Posterior cingulate gyrus (tissue), 11 donors: ENCODE measurements around the gene TRIM17.

Experiments used
- DNase-seq, 10 donors: peaks; one replicate each; pipeline versions ENCODE4 v3.0.0 to v3.0.0-alpha.2; 2020 to 2021; ENCODE audit warnings: mixed read lengths in 3 of 10
- intact Hi-C: fragments of 100-400 bp; cut with DNase I; formaldehyde crosslinking; loops from one replicate; pipeline ENCODE4 v1.15.1; 2023

TRIM17 gene, protein sequence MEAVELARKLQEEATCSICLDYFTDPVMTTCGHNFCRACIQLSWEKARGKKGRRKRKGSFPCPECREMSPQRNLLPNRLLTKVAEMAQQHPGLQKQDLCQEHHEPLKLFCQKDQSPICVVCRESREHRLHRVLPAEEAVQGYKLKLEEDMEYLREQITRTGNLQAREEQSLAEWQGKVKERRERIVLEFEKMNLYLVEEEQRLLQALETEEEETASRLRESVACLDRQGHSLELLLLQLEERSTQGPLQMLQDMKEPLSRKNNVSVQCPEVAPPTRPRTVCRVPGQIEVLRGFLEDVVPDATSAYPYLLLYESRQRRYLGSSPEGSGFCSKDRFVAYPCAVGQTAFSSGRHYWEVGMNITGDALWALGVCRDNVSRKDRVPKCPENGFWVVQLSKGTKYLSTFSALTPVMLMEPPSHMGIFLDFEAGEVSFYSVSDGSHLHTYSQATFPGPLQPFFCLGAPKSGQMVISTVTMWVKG

DNA sequence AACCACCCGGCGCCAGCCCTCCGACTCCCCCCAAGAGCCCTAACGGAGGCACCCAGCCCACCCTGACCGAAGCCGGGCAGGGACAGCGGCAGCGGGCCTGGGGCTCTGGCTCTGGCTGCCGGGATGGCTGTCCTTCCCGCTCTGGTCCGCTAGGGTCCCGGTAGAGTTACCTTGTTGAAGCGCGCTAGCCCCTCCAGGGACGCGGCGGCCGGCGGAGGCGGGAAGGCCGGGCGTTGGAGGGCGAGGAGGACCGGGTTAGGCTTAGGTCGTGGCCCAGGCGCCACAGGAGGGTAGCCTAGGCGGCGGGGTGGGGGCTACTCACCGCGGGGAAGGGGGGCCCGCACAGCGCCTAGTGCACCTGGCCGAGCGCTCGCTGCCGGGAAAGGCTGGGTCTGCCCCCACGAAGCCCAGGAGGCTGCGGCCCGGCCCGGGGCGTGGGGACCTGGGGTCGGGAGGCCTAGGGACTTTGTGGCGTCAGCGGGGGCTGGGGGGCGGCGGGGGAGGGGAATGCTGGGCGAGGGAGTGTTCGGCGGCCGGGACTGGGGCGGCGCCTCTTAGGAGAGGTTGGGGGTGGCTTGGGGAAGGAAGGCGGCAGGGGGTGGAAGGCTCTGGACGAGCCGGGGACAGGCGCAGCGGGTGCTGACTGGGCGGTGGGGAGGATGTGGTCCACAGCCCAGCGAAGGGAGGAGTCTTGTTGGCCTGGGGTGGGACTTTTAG, at the start of gene TRIM17:
Gene TRIM17 (minus strand): TSS at position 645 of the 717 bp plus-strand sequence. CDS start 1,789 bp downstream, outside the sequence.
- intact Hi-C loops, result no loop called here
- peak in 3 of 10 donors; percentile 74 to 86 (median 85) for DNase-seq

DNA sequence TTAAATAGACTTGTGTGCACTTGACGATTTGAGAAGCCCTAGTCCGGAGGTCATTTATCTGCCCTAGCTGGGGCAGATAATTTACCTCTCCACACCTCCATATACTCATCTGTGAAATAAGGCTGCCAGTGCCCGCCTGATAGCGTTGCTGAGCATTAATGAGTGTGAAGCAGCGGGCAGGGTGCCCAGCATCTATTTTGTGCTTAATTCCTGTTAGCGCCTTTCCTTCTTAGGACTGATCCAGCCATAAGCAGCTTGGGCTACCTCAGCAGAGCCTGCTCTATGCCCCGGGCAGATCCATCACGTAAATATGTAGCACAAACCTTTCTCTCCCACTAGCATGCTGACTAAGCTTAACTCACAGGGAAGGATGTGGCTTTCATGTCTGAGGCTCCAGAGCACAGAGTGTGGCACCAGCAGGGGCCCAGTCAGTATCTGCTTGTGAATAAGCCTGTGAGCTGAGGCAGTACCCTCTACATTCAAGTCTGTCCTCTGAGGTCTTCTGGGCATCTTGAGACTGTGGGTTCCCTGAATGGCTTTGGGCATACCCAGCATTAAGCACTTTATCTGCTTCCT, 49.0 kb upstream of the TRIM17 start:
- intact Hi-C loops, result loop anchor here (2.0 kb wide), 1 partner anchor 17 kb away; no protein-coding TSS in a partner anchor
- no peak for DNase-seq

DNA sequence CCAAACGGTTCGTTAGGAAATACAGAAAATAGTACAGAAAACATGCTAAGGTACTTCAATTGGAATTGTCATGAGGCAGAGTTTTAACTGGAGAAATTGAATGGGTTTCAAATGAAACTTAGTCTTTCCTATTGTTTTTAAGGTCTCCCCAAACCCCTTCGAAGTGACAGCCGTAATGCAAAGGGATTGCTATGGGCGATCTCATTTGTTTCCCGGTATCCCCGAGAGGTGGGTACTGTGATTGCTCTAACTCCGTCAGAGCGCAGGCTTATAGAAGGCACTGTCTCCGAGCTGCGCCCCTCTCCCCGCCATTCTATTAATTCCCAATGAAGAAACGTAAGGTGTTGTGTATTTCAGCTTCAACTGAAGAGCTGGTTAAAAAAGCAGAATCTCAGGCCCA, 48.5 kb upstream of the TRIM17 start:
- intact Hi-C loops, result no loop called here
- DNase-seq, result no peak

DNA sequence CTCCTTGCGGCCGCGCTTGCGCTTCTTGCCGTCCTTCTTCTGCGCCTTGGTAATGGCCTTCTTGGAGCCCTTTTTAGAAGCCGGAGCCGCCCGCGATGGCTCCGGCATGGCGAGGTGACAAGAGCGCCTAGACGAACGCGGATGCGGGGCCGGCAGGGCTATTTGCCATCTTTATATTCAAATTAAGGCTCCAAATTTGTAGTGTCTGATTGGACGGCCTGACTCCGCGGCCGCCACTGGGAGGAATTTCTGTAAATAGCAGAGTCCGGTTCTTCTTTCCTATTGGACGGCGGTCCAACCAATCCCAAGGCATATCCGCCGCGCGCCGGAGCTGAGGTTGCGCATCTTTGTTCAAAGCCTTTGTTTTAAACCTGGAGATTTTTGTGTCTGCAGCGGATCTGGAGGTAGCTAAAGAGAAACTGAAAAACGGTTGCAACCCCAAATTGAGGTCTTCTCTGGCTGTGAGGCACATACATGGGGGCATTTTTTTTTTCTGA, 47.9 kb upstream of the TRIM17 start:
- intact Hi-C loops, result no loop called here
- peak; percentile 69 to 98 (median 86) for DNase-seq

DNA sequence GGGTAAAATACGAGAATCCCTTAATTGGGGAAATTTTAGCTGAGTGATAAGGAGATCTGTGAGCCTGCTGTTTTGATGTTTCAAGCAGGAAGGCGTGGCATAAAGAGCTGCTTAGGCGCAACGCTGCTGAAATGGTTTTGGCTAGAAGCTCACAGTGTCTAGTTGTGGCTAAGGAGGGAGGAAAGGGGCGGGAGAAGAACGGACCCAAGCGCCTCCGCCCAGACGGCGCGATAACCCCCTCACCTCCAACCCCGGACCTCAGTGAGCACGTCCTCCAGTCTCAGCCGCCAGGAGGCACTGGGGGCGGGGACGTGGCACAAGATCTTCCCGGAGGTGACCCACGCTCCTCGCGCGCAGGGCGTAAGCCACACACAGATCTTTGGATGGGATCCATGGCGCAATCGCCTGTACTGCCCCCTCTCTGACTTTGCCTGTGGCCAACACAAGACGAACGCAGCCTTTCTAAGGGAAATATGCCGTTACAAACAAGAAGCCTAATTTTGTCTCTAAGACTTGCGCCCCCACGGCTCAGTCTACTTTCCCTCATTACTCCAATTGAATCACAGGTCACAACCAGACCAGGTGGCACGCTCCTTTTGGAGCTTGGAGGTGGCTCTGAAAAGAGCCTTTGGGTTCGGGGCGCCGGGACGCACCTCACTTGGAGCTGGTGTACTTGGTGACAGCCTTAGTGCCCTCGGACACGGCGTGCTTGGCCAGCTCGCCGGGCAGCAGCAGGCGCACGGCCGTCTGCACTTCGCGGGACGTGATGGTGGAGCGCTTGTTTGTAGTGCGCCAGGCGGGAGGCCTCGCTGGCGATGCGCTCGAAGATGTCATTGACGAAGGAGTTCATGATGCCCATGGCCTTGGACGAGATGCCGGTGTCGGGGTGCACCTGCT, 47.1 kb upstream of the TRIM17 start:
- intact Hi-C loops, result no loop called here
- peak in 1 of 10 donors; percentile 84 for DNase-seq

DNA sequence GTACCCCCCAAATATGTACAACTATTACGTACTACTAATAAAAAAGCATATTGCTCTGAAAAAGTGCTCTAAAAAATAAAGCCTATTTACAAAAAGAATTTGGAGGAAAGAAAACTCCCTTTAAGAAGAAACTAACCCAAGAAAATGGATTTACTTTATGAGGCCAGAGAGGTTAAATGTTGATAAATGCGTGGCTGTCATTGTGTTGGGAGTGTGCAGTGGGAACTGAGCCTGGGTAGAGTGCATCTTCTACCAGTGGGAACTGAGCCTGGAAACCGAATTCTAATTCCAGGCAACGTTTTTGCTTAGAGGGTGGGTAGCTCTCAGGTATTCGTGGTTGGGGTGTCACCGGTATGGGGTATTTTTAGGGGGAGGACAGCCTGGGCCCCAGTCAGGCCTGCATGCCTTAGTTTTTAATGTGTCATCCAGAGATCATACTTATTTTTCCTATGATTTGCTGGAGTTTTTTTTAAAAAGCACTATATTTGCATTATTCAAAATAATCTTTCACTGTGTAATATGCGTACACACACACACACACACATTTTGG, 46.4 kb upstream of the TRIM17 start:
- DNase-seq, result no peak
- intact Hi-C loops, result no loop called here

DNA sequence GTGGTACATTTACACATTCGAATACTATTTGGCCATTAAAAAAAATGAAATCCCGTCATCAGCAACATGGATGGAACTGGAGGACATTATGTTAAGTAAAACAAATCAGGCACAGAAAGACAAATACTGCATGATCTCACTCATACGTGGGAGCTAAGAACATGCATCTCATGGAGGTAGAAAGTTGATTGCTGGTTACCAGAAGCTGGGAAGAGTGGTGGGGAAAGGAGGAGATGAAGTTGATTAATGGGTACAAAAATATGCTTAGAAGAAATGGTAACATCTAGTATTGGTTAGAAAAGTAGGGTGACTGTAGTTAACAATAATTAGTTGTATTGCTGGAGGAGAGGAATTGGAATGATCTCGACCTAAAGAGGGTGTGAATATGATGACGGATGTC, 45.9 kb upstream of the TRIM17 start:
- intact Hi-C loops, result no loop called here

DNA sequence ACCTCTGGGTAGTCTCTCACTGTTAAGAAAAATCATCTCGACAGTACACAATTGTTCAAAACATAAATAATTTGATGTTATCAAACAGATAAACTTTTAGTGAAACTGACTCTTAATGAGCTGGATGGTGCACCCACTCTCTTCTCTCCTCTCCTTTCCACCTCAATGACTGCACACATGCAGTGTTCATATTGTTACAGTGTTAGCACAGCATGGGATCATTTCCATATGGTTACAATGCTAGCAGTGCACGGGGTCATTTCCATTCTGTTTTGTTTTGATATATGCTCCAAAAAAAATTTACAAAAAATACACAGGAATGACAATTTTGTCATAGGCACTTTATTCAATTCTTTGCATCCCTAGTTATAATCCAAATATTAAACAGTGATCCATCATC, 44.2 kb upstream of the TRIM17 start:
- DNase-seq, result no peak
- intact Hi-C loops, result no loop called here

More for the DNA sequence above, 45.9 kb upstream of the TRIM17 start:
- no peak for DNase-seq

DNA sequence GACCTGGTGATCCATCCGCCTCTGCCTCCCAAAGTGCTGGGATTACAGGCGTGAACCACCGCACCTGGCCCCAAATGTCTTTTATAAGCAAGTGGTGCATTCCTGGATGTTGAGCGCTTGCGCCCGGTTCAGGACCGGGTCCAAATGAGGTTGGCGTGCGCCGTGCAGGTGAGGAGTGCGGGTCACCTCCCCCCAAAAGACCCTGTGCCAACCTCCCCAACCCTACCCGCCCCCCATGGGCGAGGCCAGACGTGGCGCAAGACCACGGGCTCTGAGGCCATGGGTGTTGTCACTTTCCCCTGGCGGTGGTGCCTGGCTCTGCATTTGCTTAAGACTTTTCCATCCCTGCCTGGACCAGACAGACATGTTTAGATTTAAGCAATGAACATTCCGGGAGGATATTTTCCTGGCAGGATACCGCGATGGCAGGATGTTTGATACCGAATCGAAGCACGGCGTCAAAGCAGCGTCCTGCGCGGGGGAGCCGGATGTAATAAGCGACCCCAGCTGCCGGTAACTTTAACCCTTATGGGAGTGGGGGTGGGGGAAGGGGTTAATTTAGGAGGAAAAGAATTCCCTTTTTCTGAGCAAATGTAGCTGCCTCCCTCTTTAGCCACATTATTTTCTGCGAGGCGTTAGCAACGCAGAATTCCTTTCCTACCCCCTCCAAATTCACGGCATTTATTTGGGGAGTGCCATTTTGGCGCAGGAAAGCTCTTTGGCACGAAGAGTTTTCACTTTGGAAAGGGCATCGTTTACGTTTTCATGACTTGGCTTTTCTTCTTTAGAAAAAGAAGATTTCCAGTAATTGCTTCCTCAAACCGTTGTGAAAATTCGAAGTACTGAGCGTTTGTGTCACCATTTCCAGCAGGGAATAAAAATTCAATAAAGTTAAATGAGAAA, 42.7 kb upstream of the TRIM17 start:
- intact Hi-C loops, result loop anchor here (5.0 kb wide), 1 partner anchor 52 kb away; the partner anchor contains the start of gene TRIM11
- peak in 9 of 10 donors; percentile 22 to 92 (median 60) for DNase-seq

DNA sequence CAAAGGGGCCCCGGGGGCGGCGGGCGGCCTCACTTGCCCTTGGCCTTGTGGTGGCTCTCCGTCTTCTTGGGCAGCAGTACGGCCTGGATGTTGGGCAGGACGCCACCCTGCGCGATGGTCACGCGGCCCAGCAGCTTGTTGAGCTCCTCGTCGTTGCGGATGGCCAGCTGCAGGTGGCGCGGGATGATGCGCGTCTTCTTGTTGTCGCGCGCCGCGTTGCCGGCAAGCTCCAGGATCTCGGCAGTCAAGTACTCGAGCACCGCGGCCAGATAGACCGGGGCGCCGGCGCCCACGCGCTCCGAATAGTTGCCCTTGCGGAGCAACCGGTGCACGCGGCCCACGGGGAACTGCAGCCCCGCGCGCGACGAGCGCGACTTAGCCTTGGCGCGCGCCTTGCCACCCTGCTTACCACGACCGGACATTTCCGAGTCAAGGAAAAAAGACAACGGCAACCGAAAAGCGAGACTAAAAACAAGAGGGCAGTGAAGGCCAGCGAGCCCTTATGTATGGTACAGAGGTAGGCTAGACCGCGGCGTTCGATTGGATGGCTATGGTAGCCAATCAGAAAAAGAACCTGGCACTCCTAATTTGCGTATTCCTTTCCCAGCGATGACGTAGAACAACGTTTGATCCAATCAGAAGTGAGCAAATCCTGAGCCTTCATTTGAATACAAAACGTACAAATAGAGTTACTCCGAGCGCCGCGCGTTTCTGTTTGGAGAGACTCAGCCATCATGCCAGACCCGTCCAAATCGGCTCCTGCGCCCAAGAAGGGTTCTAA, 40.9 kb upstream of the TRIM17 start:
- DNase-seq, result peak; percentile 76 to 98 (median 88)
- intact Hi-C loops, result loop anchor here (5.0 kb wide), 1 partner anchor 50 kb away; the partner anchor contains the start of gene TRIM11

DNA sequence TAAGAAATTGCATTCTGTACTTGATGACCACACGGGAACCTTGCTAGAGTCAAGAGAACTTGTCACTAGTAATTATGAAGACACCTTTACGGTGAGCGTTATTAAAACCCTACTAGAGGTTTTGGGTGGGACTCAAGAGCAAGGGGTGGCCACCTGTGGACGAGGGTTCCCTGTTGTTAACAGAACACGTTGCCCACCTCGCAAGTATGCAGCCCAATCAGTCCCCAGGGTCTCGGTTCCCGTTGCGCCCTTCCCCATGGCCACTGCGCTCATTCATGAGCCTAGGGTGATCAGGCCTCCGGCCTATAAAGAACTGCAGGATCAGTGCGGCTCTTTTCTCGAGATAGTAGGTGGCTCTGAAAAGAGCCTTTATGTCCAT, 40.3 kb upstream of the TRIM17 start:
- intact Hi-C loops, result loop anchor here (5.0 kb wide), 1 partner anchor 50 kb away; the partner anchor contains the start of gene TRIM11

DNA sequence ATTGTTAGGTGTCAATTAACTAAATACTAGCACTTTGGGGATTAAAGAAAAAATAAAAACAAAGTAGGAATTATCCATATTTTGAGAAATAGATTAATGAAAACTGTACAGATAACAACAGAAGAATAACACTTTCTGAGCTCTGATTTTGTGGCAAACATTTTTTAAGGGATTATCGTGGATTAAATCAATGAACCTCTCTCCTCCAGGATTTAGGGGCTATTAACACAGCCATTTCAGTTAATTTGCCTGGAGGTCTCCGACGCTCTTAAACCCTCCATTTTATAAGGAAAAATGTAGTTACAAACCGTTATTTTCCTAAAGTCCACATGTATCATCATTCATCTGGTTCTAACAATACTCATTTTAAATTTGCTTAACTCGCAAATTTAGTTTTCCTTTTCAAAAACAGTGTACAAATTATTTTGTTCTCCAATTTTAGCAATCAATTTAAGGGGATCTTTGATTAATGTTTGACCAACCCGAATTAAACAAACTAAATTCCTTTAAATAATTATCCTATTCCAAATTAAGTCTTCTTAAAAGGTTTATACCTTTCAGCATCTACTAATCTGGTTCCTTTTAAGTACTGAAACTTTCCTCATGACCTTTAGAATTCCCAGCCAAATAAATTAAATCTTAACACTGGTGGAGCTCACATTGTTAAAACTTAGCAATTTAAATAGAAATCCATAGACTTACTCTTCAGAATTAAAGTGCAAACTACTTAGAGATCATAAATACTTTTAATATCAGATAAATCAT, 39.8 kb upstream of the TRIM17 start:
- intact Hi-C loops, result loop anchor here (5.0 kb wide), 1 partner anchor 49 kb away; the partner anchor contains the start of gene TRIM11
- no peak for DNase-seq

More for the DNA sequence above, 40.3 kb upstream of the TRIM17 start:
- no peak for DNase-seq

DNA sequence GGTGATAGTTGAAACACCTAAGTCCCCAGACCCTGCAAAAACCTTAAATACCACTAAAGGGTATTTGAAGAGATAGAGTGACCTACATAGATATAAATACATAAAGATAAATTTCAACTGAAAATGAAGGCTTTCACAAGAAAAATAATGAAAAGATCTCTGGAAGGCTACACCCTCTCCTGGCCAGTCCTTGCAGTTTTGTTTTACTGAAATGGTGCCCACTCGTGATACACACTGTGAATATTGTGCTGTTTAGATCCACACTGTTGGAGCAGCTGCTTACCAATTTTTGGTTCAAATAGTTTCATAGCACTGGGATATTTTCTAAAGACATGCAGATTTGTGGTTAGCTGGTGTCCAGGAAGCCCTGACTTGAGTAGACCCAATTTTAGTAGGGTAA, 39.1 kb upstream of the TRIM17 start:
- no peak for DNase-seq
- intact Hi-C loops, result loop anchor here (5.0 kb wide), 1 partner anchor 48 kb away; the partner anchor contains the start of gene TRIM11

DNA sequence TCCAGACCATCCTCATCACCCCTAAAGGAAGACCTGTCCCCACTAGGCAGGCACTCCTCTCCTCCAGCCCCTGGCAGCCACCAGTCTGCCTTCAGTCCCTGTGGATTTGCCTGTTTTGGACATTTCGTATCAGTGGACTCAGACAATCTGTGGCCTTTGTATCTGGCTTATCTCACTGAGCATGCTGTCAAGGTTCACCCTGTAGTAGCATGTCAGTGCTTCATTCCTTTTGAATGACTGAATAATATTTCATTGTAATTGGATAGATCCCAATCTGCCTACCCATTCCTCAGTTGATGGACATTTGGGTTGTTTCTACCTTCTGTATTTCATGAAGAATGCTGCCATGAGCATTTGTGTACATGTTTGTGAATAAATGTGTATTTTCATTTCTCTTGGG, 37.6 kb upstream of the TRIM17 start:
- no peak for DNase-seq
- intact Hi-C loops, result no loop called here

DNA sequence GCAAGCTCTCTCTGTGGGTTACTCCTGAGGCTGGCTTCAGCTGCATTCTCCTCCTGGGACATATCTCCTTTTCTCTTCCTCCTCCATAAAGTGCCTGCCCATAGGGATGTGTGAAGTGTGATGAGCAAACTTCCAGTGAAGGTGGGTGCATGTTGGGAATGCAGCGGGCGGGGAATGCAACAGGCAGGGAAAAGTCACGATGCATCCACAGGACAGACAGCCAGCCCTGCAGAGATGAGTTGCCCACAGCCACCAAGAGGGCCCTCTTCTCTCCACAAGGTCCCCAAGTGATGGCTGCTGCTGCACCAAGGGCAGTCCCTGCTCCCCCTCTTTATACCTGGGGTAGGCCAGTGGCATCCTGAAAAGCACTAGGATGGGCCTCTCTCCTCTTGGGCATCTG, 37.0 kb upstream of the TRIM17 start:
- intact Hi-C loops, result no loop called here
- DNase-seq, result no peak

DNA sequence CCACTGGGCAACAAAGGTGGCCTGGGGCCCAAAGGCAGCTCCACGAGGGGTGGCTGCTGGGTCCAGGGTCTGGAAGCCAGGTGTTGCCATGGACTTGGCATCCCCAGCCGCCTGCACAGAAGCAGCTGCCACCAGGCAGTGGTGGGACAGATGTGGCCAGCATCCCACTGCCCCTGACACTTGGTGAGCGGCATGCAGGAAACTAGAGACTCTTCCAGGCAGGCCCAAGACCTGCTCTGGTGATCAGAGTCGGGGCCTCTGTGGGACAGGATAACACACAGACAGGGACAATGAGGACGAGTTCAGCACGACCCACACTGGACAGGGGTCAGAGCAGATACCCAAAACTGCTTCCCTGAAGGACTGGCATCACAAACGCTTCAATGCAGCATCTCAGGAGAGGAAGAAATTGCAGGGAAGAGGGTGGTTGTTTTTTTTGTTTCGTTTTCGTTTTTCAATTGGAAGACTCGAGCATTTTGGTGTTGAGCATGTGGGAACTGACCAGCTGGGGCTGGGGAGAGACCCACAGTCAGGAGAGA, 36.4 kb upstream of the TRIM17 start:
- intact Hi-C loops, result no loop called here
- DNase-seq, result no peak
